GM21515 (cell line): ENCODE results near the gene WDR59.
"Not testable (repeated sequence)": the region's sequence is repeated elsewhere in the genome, so short reads cannot be mapped to it uniquely, and the experiment has no call there.

ENCODE experiments used
- ATAC-seq: cut with Tn5 transposase; IDR thresholded peaks from one replicate; pipeline ENCODE4 v1.9.1; 2021; ENCODE audit not compliant: unreplicated experiment

The WDR59 gene

GRCh38 chr16:74868501-74868900, 116.4 kb downstream of the WDR59 start:
- ATAC-seq: no peak

DNA sequence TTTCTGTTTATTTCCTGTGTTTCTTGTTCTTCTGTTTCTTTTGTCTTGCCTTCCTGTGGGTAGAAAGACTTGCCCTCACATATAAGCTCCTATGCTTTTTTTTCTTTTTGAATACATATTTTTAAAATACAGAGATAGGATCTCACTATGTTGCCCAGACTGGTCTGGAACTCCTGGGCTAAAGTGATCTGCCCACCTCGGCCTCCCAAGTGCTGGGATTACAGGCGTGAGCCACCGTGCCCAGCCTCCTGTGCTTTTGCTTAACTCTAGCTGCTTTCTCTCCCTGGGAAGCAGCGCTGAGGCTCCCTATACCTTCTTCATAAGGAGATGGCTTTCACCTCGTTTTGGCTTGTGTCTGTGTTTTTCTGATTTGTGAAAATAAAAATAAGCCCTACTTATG, 116.9 kb downstream of the WDR59 start:
- ATAC-seq: no peak

DNA sequence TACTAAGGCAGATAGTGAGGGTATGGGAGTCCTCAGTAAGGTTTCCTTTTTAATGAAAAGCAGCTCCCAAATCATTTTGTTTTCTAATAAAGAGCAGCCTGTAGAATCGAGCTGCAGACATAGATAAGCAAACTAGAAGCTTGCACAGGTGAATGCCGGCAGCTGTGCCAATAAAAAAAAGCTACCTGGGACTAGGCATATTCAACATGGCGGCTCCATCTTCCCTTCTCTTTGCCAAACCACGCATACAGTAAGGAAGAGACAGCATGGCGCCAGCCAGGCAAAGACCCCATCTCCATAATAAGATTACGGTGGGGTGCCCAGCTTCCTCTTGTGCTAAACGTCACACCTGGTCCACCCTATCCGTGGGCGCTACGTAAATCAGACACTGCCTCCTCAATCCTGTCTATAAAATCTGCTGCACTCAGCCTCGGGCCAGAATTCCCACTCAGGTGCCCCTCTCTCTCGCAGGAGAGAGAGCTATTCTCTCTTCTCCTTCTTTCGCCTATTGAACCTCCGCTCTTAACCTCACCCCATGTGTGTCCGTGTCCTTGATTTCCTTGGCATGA, 117.6 kb downstream of the WDR59 start:
- ATAC-seq: no peak

DNA sequence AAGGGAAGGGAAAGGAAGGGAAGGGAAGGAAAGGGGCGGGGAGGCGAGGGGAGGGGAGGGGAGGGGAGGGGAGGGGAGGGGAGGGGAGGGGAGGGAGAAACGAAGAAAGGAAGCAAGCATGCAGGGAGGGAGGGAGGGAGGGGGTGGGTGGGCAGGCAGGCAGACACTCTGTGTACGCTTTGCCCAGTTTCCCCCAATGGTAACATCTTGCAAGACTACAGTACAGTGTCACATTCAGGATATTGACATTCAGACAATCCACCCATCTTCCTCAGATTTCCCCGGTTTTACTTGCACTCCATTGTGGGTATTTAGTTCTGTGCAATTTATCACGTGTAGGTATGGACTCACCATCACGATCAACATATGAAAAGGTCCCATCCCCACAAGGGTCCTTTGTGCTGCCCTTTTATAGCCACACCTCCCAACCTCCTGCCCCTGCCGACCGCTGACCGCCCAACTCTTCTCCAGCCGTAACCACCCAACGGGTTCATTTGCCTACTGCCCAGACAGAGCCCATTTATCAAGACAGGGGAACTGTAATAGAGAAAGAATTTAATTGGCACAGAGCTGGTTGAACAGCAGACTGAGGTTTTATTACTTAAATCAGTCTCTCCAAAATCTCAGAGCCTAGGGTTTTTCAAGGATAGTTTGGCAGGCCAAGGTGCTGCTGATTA, 118.9 kb downstream of the WDR59 start:
- no peak for ATAC-seq

- peak; percentile 54 for ATAC-seq
These were observed 122.1 kb downstream of the WDR59 start for GRCh38 chr16:74862743-74863244.

DNA sequence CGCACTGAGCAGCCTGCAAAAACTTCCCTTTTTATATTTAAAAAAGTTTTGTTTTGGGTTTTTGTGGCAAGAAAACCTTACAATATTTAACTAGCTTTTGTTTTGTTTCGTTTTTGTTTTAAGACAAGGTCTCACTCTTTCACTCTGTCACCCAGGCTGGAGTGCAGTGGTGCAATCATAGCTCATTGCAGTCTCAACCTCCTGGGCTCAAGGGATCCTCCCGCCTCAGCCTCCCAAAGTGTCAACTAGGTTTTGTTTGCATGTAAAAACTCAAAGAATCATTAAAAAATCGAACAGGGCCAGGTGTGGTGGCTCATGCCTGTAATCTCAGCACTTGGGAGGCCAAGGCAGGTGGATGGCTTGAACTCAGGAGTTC, 132.4 kb downstream of the WDR59 start:
- ATAC-seq: no peak

DNA sequence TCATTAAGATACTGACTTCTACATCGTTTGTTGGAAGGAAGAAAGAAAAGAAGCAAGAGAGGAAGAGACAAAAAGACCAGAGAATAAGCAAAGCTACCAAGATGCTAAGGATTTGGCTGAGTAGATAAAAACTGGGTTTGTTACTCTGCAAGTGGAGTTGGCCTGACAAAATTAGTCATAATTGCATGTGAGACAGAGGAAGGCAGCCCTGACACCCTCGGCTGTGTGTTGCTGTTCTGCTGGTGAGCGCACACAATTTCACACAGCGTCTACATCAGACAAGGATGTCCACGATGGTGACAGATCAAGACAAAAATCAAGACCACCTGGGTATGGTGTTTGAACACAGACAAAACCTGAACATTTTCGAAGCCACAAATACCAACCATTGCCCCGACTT, 134.9 kb downstream of the WDR59 start:
- ATAC-seq: no peak

DNA sequence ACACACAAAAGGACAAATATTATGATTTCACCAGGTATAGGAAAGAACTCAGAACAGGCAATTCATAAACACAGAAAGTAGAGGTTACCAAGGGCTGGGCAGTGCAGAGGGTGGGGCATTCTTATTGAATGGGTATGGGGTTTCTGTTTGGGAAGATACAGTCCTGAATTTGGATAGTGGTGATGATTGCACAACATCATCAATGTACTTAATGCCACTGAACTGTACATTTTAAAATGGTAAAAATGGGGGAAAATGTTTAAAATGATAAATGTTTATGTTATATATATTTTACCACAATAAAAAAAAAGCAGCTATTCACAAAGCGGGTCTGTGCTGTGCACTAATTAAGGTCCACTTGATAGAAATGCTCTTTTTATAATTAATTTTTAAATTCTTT, 137.7 kb downstream of the WDR59 start:
- ATAC-seq: no peak

- ATAC-seq: no peak
These were observed 138.2 kb downstream of the WDR59 start for GRCh38 chr16:74846714-74847113.

DNA sequence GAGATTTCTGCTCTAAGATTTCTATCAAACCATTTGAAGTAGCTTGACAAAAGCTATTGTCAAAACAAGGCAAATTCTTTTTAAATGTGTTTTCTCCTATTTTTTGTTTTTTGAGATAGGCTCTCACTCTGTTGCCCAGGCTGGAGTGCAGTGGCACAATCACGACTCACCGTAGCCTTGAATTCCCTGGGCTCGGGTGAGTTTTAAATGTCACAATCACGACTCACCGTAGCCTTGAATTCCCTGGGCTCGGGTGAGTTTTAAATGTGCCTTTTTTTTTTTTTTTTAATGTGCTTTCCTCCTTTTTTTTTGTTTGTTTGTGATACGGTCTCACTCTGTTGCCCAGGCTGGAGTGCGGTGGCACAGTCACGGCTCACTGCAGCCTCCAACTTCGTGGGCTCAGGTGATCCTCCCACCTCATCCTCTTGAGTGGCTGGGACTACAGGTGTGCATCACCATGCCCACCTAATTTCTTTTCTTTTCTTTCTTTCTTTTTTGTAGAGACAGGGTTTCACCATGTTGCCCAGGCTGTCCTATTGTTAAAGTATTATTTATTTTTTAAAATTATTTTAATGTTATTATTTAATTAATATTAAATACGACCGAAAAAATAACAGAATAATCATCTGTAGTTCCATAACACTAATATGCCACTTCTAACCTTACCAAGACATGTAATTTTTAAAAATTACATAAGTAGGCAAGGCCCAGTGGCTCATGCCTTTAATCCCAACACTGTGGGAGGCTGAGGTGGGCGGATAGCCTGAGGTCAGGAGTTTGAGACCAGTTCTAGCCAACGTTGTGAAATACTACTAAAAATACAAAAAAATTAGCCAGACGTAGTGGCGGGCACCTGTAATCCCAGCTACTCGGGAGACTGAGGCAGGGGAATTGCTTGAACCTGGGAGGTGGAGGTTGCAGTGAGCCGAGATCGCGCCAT, 140.6 kb downstream of the WDR59 start:
- no peak for ATAC-seq

DNA sequence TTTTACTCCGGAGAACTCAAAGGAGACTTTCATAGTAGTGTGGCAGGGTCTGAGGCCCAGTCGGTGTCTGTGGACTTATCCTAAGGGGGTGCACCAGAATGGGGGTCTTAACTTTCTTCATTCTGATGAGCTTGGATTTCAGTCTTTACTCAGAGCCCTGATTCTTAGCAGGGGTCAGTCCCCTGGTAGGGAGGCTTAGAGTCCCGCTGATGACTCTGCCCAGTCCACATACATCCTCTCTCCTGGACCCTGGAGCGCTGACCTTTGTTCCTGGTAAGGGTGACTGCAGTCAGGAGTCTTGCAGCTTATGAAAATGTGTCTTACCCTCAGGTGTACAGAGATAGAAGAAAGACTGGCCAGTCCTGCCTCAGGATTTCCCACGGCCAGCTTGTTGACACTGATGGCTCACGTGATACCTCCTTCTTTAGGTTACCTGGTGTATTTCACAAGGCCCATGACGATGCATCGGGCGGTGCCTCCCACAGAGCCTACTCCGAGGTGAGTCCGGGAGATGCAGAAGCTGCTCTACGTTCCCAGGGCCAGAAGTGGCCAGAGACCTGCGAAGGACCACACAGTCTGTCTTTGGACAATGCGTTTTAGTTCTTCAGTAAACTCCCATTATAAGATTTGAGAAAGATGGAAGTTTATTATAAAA, 141.4 kb downstream of the WDR59 start:
- not testable (repeated sequence) for ATAC-seq

- no peak for ATAC-seq
These were observed 142.5 kb downstream of the WDR59 start for GRCh38 chr16:74842413-74842812.

- ATAC-seq: no peak
These were observed 143.0 kb downstream of the WDR59 start for GRCh38 chr16:74841904-74842303.

- ATAC-seq: no peak
These were observed 143.5 kb downstream of the WDR59 start for GRCh38 chr16:74841469-74841868.

DNA sequence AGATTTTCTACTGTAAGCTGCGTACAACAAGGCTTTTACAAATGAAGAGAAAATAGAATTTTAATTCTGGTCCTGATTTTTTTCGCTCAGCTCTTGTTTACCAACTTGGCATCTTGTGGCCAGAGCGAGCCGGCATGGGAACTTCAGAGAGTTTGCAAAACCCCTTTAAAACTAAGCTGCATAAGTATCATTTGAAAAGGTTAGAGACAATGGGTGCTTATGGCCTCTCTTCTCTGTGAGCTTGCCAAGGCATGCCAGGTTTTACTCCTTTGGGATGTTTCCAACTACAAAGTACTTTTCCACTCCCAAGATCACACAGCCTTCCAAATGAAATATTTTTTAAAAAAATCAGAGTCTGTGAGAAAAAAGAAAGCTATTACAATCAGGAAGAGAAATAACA, 147.9 kb downstream of the WDR59 start:
- no peak for ATAC-seq

DNA sequence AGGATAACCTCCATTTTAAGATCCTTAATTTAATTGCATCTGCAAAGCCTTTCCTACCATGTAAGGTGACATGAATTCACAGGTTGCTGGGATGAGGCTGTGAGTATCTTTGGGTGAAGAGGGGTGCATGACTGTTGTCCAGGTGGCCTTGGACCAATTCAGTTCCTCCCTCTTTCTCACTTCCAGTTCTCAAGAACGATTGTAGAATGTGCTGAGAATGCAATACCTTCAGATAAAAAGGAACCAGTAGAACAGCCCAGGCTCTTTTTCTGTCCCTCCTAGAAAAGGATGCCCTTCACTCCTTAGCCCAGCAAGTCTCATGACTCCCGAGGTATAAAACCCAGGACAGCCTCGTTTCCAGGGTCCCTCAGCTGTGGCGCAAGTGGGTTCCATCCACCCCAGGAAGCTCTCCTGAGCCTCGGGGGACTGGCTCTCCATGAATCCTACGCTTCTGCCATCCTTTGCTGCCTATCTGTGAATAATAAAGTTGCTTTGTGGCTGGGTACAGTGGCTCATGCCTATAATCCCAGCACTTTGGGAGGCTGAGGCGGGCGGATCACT, 148.7 kb downstream of the WDR59 start:
- no peak for ATAC-seq

DNA sequence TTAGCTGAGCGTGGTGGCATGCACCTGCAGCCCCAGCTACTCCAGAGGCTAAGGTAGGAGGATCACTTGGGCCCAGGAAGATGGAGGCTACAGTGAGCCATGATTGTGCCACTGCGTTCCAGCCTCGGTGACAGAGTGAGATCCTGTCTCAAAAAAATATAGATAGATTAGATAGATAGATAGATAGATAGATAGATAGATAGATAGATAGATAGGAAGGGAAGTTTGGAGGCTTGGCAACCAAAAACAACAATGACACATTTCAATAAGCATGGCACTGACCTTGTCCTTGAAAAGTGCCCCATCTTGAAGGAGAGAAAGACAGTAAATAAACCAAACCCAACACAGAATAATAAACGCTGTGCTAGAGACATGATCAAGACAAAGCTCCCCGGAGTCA, 152.7 kb downstream of the WDR59 start:
- ATAC-seq: no peak

DNA sequence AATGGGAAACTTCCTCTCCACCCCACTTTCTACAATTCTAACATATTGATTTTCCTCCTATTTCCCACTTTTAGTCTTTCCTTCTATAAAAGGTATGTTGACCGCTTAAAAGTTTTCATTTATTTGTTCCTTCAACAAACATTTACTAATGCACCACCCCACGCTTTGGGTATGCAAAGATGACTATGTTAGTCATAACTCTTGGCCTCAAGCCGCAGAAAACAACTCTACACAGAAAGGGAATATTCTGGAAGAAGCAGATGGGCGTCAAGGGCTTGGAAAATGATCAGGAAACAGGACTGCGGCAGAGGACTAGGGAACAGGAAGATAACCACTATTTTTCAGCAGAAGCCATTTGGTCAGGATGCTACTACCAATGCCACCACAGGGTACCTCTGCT, 153.5 kb downstream of the WDR59 start:
- ATAC-seq: no peak

DNA sequence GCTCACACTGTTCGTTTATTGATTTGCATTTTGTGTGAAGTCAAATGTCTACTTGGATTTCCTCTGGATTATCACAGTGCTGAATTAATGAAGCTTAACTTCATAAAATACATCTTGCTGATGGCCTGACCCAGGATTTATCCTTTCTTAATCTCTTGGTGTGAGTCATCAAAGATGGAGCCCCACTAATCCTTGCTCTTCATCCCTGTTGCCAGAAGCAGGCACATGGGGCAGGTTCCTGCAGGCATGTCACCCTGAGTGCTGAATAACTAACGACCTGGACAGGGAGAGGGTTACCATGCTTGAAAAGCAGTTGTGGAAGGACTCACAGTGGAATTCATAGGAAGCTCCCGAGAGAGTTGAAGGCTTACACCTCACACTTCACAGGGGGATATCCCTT, 154.3 kb downstream of the WDR59 start:
- no peak for ATAC-seq

GRCh38 chr16:74829637-74830036, 155.3 kb downstream of the WDR59 start:
- ATAC-seq: no peak

DNA sequence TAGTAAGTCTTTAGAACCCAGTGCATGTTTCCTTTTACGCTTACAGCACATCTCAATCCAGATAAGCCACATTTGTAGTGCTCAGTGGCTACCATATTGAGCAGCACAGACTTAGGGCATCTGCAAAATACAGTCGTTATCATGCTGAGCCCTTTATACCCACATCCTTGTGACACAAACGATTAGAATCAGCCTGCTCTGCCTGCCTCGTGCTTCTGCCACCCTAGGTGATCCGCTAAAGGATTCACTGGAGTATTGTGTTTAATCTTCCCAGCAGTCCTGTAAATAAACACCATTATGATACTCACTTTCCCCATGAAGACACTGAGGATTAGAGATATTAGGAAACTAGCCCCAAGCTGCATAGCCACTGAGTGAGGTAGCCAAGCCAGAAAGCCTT, 159.0 kb downstream of the WDR59 start:
- ATAC-seq: no peak
